Measurements from ENCODE around the gene PLCD1. TPM values are rescaled to one million over a fixed set of nuclear protein-coding genes. Genes with fewer than 3 reads are reported as not detected.
A peak's percentile ranks its signal among the peaks of the same experiment; 100 is the strongest.

Gene PLCD1
- total RNA-seq, 1 donor from 2014 or later = 38.6 TPM

GRCh38 chr3:38062809-38063208 lies 33.4 kb upstream of the PLCD1 start:
- Histone ChIP-seq H2AFZ (replicated peaks) (no peak overlapping the region), H3K36me3 (no peaks in the 10 kb centered on the region), H3K9me3 (ENCODE audit: low read depth) (no peaks in the 10 kb centered on the region), H4K20me1 (ENCODE audit: low read depth) (no peaks in the 10 kb centered on the region), H3K4me1 (no peaks in the 10 kb centered on the region), H3K27me3 (no peaks in the 10 kb centered on the region), H3K79me2 (ENCODE audit: low read depth) (no peaks in the 10 kb centered on the region), H3F3A (ENCODE audit: low read depth) (no peaks in the 10 kb centered on the region), H3K9ac (no peak overlapping the region), H3K4me2 (no peak overlapping the region), H3K27ac (no peak overlapping the region), H3K4me3 (no peak overlapping the region)
- H3K27me3 Mint-ChIP-seq (ENCODE audit: insufficient read depth, low read depth) = peaks cover 2% of the 10 kb centered on the region
- no peak for DNase-seq (ENCODE audit: low spot score)
- H3K36me3 Mint-ChIP-seq = no peaks in the 10 kb centered on the region
- H3K9me3 Mint-ChIP-seq = peaks cover 14% of the 10 kb centered on the region
- no peak overlapping the region for H3K4me3 Mint-ChIP-seq
- no peak for TF ChIP-seq EZH2 (IDR thresholded peaks at IDR 0.05)
- no peak for TF ChIP-seq EZH2phosphoT487 (IDR thresholded peaks at IDR 0.05)
- TF ChIP-seq CTCF (IDR thresholded peaks at IDR 0.05) = no peak
- no peaks in the 10 kb centered on the region for H3K4me1 Mint-ChIP-seq
- no peak overlapping the region for H3K27ac Mint-ChIP-seq

GRCh38 chr3:38059591-38059990 lies 30.1 kb upstream of the PLCD1 start:
- Mint-ChIP-seq H3K4me3 (no peak overlapping the region), H3K27ac (no peak overlapping the region), H3K9me3 (peaks cover 5% of the 10 kb centered on the region), H3K4me1 (no peaks in the 10 kb centered on the region), H3K27me3 (ENCODE audit: insufficient read depth, low read depth) (peaks cover 2% of the 10 kb centered on the region), H3K36me3 (no peaks in the 10 kb centered on the region)
- no peak overlapping the region for H3K4me2 ChIP-seq
- H4K20me1 ChIP-seq (ENCODE audit: low read depth) = no peaks in the 10 kb centered on the region
- H3K27me3 ChIP-seq = no peaks in the 10 kb centered on the region
- H3K36me3 ChIP-seq = no peaks in the 10 kb centered on the region
- no peak overlapping the region for H3K27ac ChIP-seq
- no peaks in the 10 kb centered on the region for H3K4me1 ChIP-seq
- H3F3A ChIP-seq (ENCODE audit: low read depth) = no peaks in the 10 kb centered on the region
- H3K9ac ChIP-seq = no peak overlapping the region
- H3K79me2 ChIP-seq (ENCODE audit: low read depth) = no peaks in the 10 kb centered on the region
- no peaks in the 10 kb centered on the region for H3K9me3 ChIP-seq (ENCODE audit: low read depth)
- no peak overlapping the region for H2AFZ ChIP-seq (replicated peaks)
- DNase-seq (ENCODE audit: low spot score) = no peak
- TF ChIP-seq CTCF (IDR thresholded peaks at IDR 0.05) = no peak
- TF ChIP-seq EZH2phosphoT487 (IDR thresholded peaks at IDR 0.05) = no peak
- TF ChIP-seq EZH2 (IDR thresholded peaks at IDR 0.05) = no peak
- no peak overlapping the region for H3K4me3 ChIP-seq

- TF ChIP-seq EZH2phosphoT487 (IDR thresholded peaks at IDR 0.05) (no peak), EZH2 (IDR thresholded peaks at IDR 0.05) (no peak), CTCF (IDR thresholded peaks at IDR 0.05) (no peak)
- no peak overlapping the region for H3K9ac ChIP-seq
Measured at GRCh38 chr3:38059148-38059547, 29.7 kb upstream of the PLCD1 start.

More at GRCh38 chr3:38059148-38059547, 29.7 kb upstream of the PLCD1 start:
- no peaks in the 10 kb centered on the region for H3K36me3 ChIP-seq
- no peaks in the 10 kb centered on the region for H3K36me3 Mint-ChIP-seq
- no peak overlapping the region for H3K4me2 ChIP-seq
- no peak overlapping the region for H3K27ac ChIP-seq
- DNase-seq (ENCODE audit: low spot score) = no peak
- peak overlapping the region; percentile 45 for H2AFZ ChIP-seq (replicated peaks)
- H3K4me1 Mint-ChIP-seq = no peaks in the 10 kb centered on the region
- H3K4me3 ChIP-seq = no peak overlapping the region
- H3K27ac Mint-ChIP-seq = no peak overlapping the region
- no peaks in the 10 kb centered on the region for H4K20me1 ChIP-seq (ENCODE audit: low read depth)
- no peaks in the 10 kb centered on the region for H3K79me2 ChIP-seq (ENCODE audit: low read depth)
- H3F3A ChIP-seq (ENCODE audit: low read depth) = no peaks in the 10 kb centered on the region
- no peaks in the 10 kb centered on the region for H3K9me3 ChIP-seq (ENCODE audit: low read depth)
- peaks cover 2% of the 10 kb centered on the region for H3K27me3 Mint-ChIP-seq (ENCODE audit: insufficient read depth, low read depth)
- no peaks in the 10 kb centered on the region for H3K27me3 ChIP-seq
- H3K4me3 Mint-ChIP-seq = no peak overlapping the region
- H3K9me3 Mint-ChIP-seq = peaks cover 7% of the 10 kb centered on the region
- no peaks in the 10 kb centered on the region for H3K4me1 ChIP-seq

Data from neural progenitor cell (in vitro differentiated cells).